Keratinocyte (primary cell): ENCODE results near the gene EGFL7.

ENCODE experiments used
- EZH2 ChIP-seq: IDR thresholded peaks from one replicate; pipeline ENCODE4 v1.6.1; 2012; ENCODE audit warnings: inconsistent platforms, mild to moderate bottlenecking, low read length, moderate library complexity
- TF ChIP-seq, protein P1 (sequence below), 3 experiments: IDR thresholded peaks in 1 of 3; conservative IDR thresholded peaks in 1 of 3; optimal IDR thresholded peaks in 1 of 3; 2 replicates in 2 of 3; 3 replicates in 1 of 3; pipeline versions ENCODE3 to v1.5.1; 2011; ENCODE audit warnings: low read length in 3 of 3, mild to moderate bottlenecking in 3 of 3, moderate library complexity in 2 of 3, control low read depth in 1 of 3, inconsistent platforms in 1 of 3; ENCODE audit not compliant: insufficient read depth in 2 of 3; ENCODE audit errors: extremely low read depth in 1 of 3

GRCh38 chr9:136693490-136694162 lies 30.9 kb downstream of the EGFL7 start:
- TF ChIP-seq EZH2: no peak
- TF ChIP-seq, protein P1, sequence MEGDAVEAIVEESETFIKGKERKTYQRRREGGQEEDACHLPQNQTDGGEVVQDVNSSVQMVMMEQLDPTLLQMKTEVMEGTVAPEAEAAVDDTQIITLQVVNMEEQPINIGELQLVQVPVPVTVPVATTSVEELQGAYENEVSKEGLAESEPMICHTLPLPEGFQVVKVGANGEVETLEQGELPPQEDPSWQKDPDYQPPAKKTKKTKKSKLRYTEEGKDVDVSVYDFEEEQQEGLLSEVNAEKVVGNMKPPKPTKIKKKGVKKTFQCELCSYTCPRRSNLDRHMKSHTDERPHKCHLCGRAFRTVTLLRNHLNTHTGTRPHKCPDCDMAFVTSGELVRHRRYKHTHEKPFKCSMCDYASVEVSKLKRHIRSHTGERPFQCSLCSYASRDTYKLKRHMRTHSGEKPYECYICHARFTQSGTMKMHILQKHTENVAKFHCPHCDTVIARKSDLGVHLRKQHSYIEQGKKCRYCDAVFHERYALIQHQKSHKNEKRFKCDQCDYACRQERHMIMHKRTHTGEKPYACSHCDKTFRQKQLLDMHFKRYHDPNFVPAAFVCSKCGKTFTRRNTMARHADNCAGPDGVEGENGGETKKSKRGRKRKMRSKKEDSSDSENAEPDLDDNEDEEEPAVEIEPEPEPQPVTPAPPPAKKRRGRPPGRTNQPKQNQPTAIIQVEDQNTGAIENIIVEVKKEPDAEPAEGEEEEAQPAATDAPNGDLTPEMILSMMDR (optimal IDR thresholded peaks at IDR 0.05 in 1 of 3, IDR thresholded peaks at IDR 0.05 in 1 of 3, conservative IDR thresholded peaks at IDR 0.05 in 1 of 3; ENCODE audit: extremely low read depth in 1 of 3, insufficient read depth in 2 of 3, low read length in 3 of 3): no peak
